Activated T-cell treated with anti-CD3 and anti-CD28 coated beads for 1 hour (primary cell): ENCODE measurements around the gene HPSE2.
"Not testable (repeated sequence)": the region's sequence is repeated elsewhere in the genome, so short reads cannot be mapped to it uniquely, and the experiment has no call there.

Source experiments
- DNase-seq: peaks from one replicate; pipeline ENCODE4 v3.0.0-alpha.2; 2020; ENCODE audit warnings: low read depth

Gene HPSE2

GRCh38 chr10:99235658-99236626 lies at the start of gene HPSE2:
Gene HPSE2 (minus strand): TSS chr10:99235852.
- DNase-seq, result no peak

- no peak for DNase-seq
Observed at GRCh38 chr10:99280472-99280871, 44.8 kb upstream of the HPSE2 start.

- DNase-seq, result no peak
Observed at GRCh38 chr10:99279626-99280111, 44.0 kb upstream of the HPSE2 start.

GRCh38 chr10:99276848-99277486 lies 41.3 kb upstream of the HPSE2 start:
- no peak for DNase-seq

- no peak for DNase-seq
Observed at GRCh38 chr10:99266383-99266782, 30.7 kb upstream of the HPSE2 start.

- DNase-seq, result no peak
Observed at GRCh38 chr10:99248824-99249223, 13.2 kb upstream of the HPSE2 start.

- not testable (repeated sequence) for DNase-seq
Observed at GRCh38 chr10:99247893-99248292, 12.2 kb upstream of the HPSE2 start.

- DNase-seq, result no peak
Observed at GRCh38 chr10:99236627-99237309, 1.1 kb upstream of the HPSE2 start.

- no peak for DNase-seq
Observed at GRCh38 chr10:99234791-99235657, 628 bp downstream of the HPSE2 start.

- no peak for DNase-seq
Observed at GRCh38 chr10:99234041-99234790, 1.4 kb downstream of the HPSE2 start.

- no peak for DNase-seq
Observed at GRCh38 chr10:99233689-99234037, 2.0 kb downstream of the HPSE2 start.

- no peak for DNase-seq
Observed at GRCh38 chr10:99233000-99233688, 2.5 kb downstream of the HPSE2 start.

GRCh38 chr10:99232360-99232999 lies 3.2 kb downstream of the HPSE2 start:
- DNase-seq, result no peak

GRCh38 chr10:99224766-99225165 lies 10.9 kb downstream of the HPSE2 start:
- no peak for DNase-seq

GRCh38 chr10:99207340-99207739 lies 28.3 kb downstream of the HPSE2 start:
- DNase-seq, result no peak

GRCh38 chr10:99203310-99203709 lies 32.3 kb downstream of the HPSE2 start:
- DNase-seq, result no peak

- no peak for DNase-seq
Observed at GRCh38 chr10:99172950-99173349, 62.7 kb downstream of the HPSE2 start.

GRCh38 chr10:99172128-99172738 lies 63.4 kb downstream of the HPSE2 start:
- no peak for DNase-seq

GRCh38 chr10:99170116-99170675 lies 65.5 kb downstream of the HPSE2 start:
- no peak for DNase-seq
